Measurements from ENCODE around the gene NEK9. TPM values are rescaled to one million over a fixed set of nuclear protein-coding genes. Genes with fewer than 3 reads are reported as not detected.

Gene NEK9
- total and polyA plus RNA-seq, 4 donors, result 23.1 to 76.3 (median 53.3) TPM

DNA sequence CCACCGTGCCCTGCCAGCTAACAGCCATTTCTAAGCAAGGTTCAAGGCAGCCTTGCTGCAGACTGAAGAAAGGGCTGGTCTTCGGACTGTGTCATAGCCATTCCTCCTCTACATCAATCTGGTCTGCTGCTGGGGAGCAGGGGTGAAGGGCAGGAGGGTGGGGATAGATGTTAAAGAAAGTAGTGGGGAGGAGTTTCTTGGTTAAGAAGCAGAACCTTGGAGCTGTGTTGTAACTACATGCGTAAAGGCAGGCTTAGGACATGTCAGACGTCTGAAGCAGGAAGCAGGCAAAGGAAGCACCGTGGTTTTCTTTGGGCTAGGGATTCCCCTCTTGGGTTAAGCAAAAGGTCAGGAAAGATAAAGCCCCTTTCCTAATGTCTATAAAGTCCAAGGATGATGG is 18.1 kb upstream of the NEK9 start:
- TF ChIP-seq, protein P1, sequence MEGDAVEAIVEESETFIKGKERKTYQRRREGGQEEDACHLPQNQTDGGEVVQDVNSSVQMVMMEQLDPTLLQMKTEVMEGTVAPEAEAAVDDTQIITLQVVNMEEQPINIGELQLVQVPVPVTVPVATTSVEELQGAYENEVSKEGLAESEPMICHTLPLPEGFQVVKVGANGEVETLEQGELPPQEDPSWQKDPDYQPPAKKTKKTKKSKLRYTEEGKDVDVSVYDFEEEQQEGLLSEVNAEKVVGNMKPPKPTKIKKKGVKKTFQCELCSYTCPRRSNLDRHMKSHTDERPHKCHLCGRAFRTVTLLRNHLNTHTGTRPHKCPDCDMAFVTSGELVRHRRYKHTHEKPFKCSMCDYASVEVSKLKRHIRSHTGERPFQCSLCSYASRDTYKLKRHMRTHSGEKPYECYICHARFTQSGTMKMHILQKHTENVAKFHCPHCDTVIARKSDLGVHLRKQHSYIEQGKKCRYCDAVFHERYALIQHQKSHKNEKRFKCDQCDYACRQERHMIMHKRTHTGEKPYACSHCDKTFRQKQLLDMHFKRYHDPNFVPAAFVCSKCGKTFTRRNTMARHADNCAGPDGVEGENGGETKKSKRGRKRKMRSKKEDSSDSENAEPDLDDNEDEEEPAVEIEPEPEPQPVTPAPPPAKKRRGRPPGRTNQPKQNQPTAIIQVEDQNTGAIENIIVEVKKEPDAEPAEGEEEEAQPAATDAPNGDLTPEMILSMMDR (IDR thresholded peaks at IDR 0.05; ENCODE audit: control extremely low read depth, extremely low read depth), result no peak
- ATAC-seq (ENCODE audit: insufficient read depth, low FRiP score), result peak; percentile 13
- no peak overlapping the region for H3K9ac ChIP-seq (ENCODE audit: insufficient read depth in 1 of 2, low read length in 2 of 2)
- WGBS, 2 donors, result 42 to 47% methylated on average over 5 of the region's 5 CpGs
- DNase-seq, result no peak
- no peaks in the 10 kb centered on the region for H3K27me3 ChIP-seq (ENCODE audit: control insufficient read depth in 3 of 3, insufficient read depth in 3 of 3, low read length in 2 of 3)
- no peaks in the 10 kb centered on the region for H3K9me3 ChIP-seq (ENCODE audit: control insufficient read depth in 4 of 4, insufficient read depth in 3 of 4, low read length in 3 of 4)
- peaks cover 0 to 21% (median 6%) of the 10 kb centered on the region in 4 donors for H3K36me3 ChIP-seq (ENCODE audit: control insufficient read depth in 4 of 4, insufficient read depth in 4 of 4, low read length in 4 of 4)
- peaks cover 0 to 8% (median 8%) of the 10 kb centered on the region in 5 donors for H3K4me1 ChIP-seq (ENCODE audit: control insufficient read depth in 5 of 5, insufficient read depth in 5 of 5, low read length in 5 of 5)
- H3K27ac ChIP-seq (ENCODE audit: low read depth in 1 of 2, low read length in 1 of 2), result peak overlapping the region in 1 of 2 donors; percentile 64
- no peak overlapping the region for H3K4me3 ChIP-seq

DNA sequence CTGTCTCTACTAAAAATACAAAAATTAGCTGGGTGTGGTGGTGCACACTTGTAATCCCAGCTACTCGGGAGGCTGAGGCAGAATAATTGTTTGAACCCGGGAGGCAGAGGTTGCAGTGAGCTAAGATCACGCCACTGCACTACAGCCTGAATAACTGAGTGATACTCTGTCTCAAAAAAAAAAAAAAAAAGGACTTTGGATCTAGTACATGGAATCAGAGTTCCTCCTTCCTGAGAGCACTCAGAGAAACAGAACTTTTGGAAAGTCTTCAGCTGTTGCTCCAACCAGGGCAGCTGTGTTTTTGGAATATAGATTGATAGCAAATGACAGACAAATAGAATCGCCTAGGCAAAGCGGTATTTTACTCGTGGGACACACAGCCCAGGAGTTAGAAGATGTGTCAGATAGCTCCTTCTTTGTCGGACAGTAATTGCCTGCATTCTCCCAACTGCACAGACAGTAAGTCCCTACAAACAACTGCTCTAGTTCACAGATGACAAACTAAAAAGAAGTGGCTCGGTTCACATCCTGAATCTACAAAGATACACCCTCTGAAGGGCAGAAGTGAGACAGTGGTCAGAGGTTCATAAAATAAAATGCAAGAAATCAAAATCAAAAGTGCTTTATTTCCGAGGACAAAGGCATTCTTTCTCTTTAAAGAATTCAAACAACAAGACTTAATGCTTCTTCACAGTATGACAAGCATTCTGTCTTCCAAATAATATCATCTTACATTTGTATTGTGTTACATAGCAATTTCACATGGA is 17.1 kb upstream of the NEK9 start:
- Histone ChIP-seq H3K36me3 (ENCODE audit: control insufficient read depth in 4 of 4, insufficient read depth in 4 of 4, low read length in 4 of 4) (peaks cover 0 to 16% (median 5%) of the 10 kb centered on the region in 4 donors), H3K27me3 (ENCODE audit: control insufficient read depth in 3 of 3, insufficient read depth in 3 of 3, low read length in 2 of 3) (no peaks in the 10 kb centered on the region), H3K9me3 (ENCODE audit: control insufficient read depth in 4 of 4, insufficient read depth in 3 of 4, low read length in 3 of 4) (no peaks in the 10 kb centered on the region), H3K4me1 (ENCODE audit: control insufficient read depth in 5 of 5, insufficient read depth in 5 of 5, low read length in 5 of 5) (peaks cover 0 to 11% (median 5%) of the 10 kb centered on the region in 5 donors), H3K4me3 (no peak overlapping the region), H3K27ac (ENCODE audit: low read depth in 1 of 2, low read length in 1 of 2) (peak overlapping the region in 1 of 2 donors; percentile 33), H3K9ac (ENCODE audit: insufficient read depth in 1 of 2, low read length in 2 of 2) (no peak overlapping the region)
- TF ChIP-seq, protein P1 (IDR thresholded peaks at IDR 0.05; ENCODE audit: control extremely low read depth, extremely low read depth), result no peak
- ATAC-seq (ENCODE audit: insufficient read depth, low FRiP score) (no peak), DNase-seq (no peak)
- WGBS, 2 donors, result 84 to 93% methylated on average over 9 of the region's 9 CpGs

DNA sequence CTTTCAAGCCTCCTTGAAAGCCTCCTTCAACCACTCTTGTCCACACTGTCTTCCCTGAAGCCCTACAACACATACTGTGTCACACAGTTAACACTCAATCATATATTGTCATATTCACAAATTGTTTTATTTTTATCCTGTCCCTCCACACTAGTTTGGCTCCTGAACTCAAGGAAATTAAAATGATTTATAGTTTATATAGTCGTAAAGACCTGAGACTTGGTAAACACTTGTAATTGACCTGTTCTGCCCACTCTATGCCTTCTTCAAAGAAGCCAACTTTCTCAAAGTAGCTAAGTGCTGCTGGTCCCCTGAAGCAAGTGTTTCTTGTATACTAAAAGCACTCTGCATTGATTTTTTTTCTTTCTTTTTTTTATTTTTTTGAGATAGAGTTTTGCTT is 15.6 kb upstream of the NEK9 start:
- WGBS, 2 donors, result 27 to 40% methylated on average over 1 of the region's 1 CpG
- H3K9me3 ChIP-seq (ENCODE audit: control insufficient read depth in 4 of 4, insufficient read depth in 3 of 4, low read length in 3 of 4), result no peaks in the 10 kb centered on the region
- no peak overlapping the region for H3K27ac ChIP-seq (ENCODE audit: low read depth in 1 of 2, low read length in 1 of 2)
- H3K27me3 ChIP-seq (ENCODE audit: control insufficient read depth in 3 of 3, insufficient read depth in 3 of 3, low read length in 2 of 3), result no peaks in the 10 kb centered on the region
- no peak overlapping the region for H3K4me3 ChIP-seq
- H3K4me1 ChIP-seq (ENCODE audit: control insufficient read depth in 5 of 5, insufficient read depth in 5 of 5, low read length in 5 of 5), result peaks cover 0 to 12% (median 5%) of the 10 kb centered on the region in 5 donors
- ATAC-seq (ENCODE audit: insufficient read depth, low FRiP score) (no peak), DNase-seq (no peak)
- H3K36me3 ChIP-seq (ENCODE audit: control insufficient read depth in 4 of 4, insufficient read depth in 4 of 4, low read length in 4 of 4), result peaks cover 0 to 16% (median 5%) of the 10 kb centered on the region in 4 donors
- TF ChIP-seq, protein P1 (IDR thresholded peaks at IDR 0.05; ENCODE audit: control extremely low read depth, extremely low read depth), result no peak
- H3K9ac ChIP-seq (ENCODE audit: insufficient read depth in 1 of 2, low read length in 2 of 2), result no peak overlapping the region

All from lung (tissue), 12 donors.